DMS79 (cell line): ENCODE data around the gene TESK2.
"Not testable (repeated sequence)": the region's sequence is repeated elsewhere in the genome, so short reads cannot be mapped to it uniquely, and the experiment has no call there.

Source experiments
- DNase-seq: peaks from one replicate; lab custom pipeline; 2025; lab: John Stamatoyannopoulos, UW

TESK2 gene

GRCh38 chr1:45375104-45376090 is 115.6 kb downstream of the TESK2 start:
- no peak for DNase-seq

- DNase-seq = no peak
These were observed 117.4 kb downstream of the TESK2 start for GRCh38 chr1:45373573-45373972.

- no peak for DNase-seq
These were observed 120.4 kb downstream of the TESK2 start for GRCh38 chr1:45370575-45370974.

DNA sequence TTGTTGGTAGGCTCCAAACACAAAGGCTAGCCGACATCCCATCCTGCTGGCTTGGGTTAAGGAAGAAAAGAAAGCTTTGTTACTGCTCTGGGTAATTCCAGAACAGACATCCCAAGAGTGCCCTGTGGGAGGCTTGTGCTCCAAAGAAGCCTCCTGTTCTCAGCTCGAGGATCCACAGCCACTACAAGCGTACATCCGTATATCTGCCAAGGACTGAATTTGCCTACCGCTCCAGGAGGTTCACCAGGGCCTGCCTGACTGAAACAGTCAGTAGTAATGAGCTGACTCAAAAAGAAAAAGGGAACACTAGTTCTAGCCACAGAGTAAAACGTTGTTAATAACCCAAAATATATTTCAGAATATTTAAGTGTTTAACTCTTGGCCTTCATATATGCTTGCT is 125.9 kb downstream of the TESK2 start:
- no peak for DNase-seq

GRCh38 chr1:45364294-45364693 is 126.7 kb downstream of the TESK2 start:
- no peak for DNase-seq

GRCh38 chr1:45360981-45361380 is 130.0 kb downstream of the TESK2 start:
- DNase-seq = not testable (repeated sequence)

- DNase-seq = no peak
These were observed 131.0 kb downstream of the TESK2 start for GRCh38 chr1:45359882-45360513.

- DNase-seq = no peak
These were observed 134.8 kb downstream of the TESK2 start for GRCh38 chr1:45356186-45356585.

DNA sequence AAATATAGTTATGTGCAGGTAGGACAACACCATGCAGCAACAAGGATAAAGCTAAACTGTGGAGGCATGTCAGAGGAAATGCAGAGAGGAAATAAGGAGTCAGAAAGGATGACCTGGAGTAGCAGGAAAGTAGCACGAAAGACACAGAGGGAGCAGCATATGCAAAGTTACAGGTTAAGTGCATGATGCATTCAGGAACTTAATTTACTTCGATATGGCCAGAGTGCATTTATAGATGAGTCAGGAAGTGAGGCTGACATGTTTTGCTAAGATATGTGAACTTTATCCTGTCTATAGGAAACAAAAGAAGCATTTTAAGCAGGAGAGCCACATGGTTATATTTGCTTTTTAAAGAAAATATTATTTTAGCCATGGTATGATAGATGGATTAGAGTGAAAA is 135.3 kb downstream of the TESK2 start:
- no peak for DNase-seq

- DNase-seq = no peak
These were observed 136.1 kb downstream of the TESK2 start for GRCh38 chr1:45354838-45355237.

DNA sequence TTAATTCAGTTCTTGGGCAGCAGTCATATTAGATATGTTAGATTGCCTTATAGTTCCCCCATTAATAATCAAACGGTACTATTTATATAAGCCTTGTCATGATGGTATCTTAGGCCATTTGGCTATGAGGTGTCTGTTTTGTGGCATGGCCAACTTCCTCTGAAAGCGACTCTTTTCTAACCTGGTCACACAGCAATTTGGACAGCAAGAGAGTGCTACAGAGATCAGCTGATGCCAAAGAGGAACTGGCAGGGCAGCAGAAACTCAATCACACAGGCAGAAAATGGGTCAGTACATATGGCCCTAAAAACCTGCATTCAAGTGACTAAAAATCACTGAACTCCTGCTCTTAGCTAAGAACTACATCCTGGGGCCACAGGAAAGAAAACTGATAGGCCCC is 137.3 kb downstream of the TESK2 start:
- no peak for DNase-seq

DNA sequence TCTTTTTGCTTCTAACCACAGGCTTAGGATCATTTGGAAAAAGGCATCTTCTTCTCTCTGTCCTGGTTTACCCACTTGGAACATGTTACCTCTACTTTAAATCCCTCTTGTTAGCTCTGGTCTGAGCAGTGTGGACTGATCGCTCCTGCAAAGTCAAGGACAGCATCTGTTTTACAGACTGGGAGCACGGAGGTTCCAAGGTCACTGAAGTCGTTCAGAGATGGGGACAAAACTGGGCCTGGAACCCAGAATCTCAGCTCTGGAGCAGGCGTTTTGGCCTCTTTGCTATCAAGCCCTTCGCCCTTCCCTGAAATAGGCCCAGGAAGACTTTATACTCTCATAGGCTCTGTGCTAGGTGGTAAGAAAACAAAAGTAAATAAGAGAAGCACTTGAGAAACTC is 139.5 kb downstream of the TESK2 start:
- no peak for DNase-seq

DNA sequence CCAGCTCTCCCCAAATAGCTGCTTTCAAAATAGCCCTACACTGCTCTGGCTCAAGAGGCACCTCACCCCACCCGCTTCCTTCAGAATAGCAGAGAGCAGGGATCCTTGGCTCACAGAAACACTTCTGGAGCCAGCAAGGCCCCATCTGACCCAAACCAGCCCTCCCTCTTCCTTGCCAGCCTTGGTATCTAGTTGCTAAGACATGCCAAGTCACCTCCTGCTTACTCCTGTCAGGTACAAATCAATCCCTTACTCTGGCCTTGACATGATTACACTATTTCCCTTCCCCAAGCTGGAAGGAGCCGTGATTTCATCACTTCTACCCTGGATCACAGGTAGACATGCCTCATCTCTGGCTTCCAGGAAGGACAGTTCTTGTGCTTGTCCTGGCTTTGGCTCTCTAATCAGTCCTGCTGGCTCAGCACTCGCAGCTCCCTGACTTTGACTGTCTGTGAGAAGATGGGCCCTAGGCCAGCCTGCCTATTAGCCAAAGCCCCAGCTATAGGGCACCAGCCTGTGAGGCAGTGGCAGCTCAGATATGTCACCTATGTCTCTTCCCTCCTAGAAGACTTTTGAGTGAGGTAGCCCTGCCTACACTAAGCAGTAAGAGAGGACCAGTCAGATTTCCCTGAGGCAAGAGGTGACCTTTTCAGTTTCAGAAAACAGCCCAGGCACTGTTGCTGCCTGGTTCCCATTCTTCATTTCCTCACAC is 141.8 kb downstream of the TESK2 start:
- no peak for DNase-seq

GRCh38 chr1:45348609-45348965 is 142.4 kb downstream of the TESK2 start:
- DNase-seq = no peak

- DNase-seq = no peak
These were observed 142.9 kb downstream of the TESK2 start for GRCh38 chr1:45348020-45348419.

GRCh38 chr1:45346473-45346872 is 144.5 kb downstream of the TESK2 start:
- no peak for DNase-seq

DNA sequence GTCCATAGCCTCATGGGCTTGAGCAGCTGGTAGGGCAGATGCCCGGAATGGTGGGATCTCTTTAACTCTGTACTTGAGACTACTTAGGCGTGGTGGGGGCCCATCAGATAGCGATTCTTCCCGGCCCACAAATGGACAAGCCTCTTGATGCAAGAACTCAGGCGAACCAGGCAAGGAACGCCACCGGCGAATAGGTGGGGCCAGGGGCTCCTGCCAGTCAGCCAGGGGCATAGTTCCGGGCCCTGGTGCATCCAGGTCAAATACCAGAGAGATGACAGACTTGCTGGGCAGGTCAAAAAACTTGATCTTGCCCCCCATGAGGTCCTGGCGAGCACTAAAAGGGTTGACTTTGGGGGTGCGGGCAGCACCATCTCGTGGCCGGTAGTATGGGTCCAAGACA is 145.9 kb downstream of the TESK2 start:
- DNase-seq = no peak

DNA sequence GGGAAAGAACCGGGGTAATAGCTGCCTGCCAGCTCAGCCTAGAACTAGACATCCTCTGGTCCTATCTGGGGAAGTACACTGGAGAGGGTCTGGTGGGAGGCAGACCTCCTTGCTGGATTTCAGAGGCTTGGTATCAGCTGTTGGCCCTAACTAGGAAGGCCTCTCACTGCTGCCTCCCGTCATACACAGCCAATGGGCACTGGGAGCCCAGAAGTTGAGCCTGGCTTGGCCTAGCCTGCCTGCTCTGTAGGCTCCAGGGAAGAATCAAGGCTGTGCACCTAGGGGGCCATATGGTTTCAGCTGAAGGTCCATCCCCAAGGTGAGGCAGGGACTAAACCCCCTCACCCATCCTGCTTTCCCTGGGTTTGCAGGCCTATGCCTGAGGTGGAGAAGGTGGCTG is 146.5 kb downstream of the TESK2 start:
- DNase-seq = no peak

DNA sequence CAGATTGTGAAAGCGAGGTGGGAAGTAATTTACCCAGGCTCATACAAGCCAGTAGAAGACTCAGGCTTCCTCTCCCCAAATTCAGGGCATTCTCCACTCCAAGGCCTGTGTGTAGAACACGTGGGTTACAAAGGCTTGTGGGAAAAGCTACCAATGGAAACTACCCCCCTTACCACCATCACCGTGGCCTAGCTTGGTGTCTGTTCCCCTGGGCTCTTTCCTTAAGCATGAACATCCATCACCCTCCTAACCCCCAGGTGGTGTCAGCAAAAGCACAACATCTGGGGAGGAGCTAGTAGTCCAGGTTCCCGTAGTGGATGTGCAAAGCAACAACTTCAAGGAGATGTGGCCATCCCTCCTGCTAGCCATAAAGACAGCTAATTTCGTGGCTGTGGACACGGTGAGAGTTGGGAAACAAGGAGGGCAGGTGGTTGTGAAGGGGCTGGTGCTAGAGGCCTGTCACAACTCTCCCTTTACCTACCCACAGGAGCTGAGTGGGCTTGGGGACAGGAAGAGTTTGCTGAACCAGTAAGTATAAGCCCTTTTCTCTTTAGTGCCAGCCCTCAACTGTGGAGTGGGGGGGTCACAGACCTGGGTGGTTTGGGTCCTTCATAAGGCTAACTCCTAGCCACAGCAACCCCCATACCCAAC is 150.0 kb downstream of the TESK2 start:
- no peak for DNase-seq

DNA sequence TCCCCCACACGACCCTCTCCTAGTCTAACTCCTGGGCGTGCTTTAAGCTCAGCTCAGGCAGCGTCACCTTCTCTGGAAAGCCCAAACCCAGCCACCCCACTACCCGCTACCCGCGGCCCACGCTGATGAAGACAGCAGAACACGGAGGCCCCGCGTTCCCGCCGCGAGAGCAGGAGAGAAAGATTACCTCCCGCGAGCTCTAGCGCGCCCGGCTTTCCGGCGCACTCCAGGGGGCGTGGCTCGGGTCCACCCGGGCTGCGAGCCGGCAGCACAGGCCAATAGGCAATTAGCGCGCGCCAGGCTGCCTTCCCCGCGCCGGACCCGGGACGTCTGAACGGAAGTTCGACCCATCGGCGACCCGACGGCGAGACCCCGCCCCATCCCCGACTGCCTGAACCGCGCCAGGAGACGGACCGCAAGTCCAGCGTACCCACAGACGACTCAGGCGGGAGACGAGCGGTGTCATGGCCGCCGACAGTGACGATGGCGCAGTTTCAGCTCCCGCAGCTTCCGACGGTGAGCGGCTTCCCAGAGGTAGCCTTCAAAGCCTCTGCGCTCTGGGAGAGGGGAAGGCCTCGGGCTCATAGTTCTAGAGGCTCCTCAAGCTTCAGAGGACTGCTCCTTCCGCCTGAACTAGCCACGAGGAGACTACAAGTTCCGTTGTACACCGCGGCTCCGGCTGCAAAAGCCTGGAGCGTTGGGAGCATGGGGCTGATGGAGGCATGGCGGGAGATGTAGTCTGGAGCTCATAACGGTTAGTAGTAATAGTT is 151.0 kb downstream of the TESK2 start, which contains the start of the genes MUTYH and TOE1:
Gene MUTYH (minus strand): TSS at position 652 of the 770 bp plus-strand sequence. CDS start 5,935 bp downstream, outside the sequence.
Gene TOE1 (plus strand): TSS at position 382 of the 770 bp plus-strand sequence. CDS start 83 bp downstream, at position 465.
- DNase-seq = peak; percentile 88

DNA sequence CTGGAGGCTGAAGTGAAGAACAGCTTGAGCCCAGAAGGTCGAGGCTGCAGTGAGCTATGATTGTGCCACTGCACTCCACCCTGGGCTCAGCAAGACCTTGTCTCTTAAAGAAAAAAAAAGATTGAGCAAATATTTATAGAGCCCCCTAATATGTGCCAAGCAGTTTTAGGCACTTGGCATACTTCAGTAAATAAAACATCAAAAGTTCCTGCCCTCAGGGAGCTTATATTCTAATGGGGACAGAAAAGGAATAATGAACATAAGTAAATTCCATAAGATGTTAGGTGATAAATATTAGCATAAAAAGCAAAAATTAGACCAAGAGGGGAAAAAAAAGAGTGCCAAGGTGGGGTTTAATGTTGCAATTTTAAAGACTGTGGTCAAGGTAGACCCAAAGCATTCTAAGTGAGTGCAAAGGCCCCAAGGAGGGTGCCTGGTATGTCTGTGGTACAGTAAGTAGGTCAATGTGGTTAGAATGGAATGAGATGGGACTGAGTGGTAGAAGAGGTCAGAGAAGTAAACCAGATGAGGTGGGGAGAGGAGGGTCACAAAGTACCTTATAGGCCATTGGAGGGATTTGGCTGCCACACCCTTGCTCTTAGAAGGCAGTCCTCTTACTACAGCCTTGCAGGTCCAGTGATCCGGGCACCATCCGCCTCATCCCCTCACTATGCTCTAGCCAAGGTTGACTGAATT is 153.2 kb downstream of the TESK2 start:
- no peak for DNase-seq
